ENCODE measurements around the gene HOXA10. TPM values are rescaled to one million over a fixed set of nuclear protein-coding genes. Genes with fewer than 3 reads are reported as not detected.

Gene HOXA10
- total RNA-seq, 1 experiment from 2014 or later: not detected

GRCh38 chr7:27147199-27148030 is 26.7 kb downstream of the HOXA10 start, which contains the start of gene HOXA6:
TSS of gene HOXA6 (minus strand) at chr7:27147774. CDS start at chr7:27147749, 25 bp downstream.
- peaks cover 99% of the 10 kb centered on the region for H3K27me3 ChIP-seq (ENCODE audit: control insufficient read depth, insufficient read depth, low read length)
- peak; percentile 81 for DNase-seq
- no peak within 1 kb of the TSS; the same call in 1 of the 2 replicates for H3K4me3 ChIP-seq (ENCODE audit: insufficient read depth, low read depth, low read length)

GRCh38 chr7:27146491-27147198 is 27.5 kb downstream of the HOXA10 start:
- Histone ChIP-seq H3K27me3 (ENCODE audit: control insufficient read depth, insufficient read depth, low read length) (peaks cover 99% of the 10 kb centered on the region), H3K4me3 (ENCODE audit: insufficient read depth, low read depth, low read length) (no peak overlapping the region), H3K36me3 (replicated peaks; ENCODE audit: control insufficient read depth, insufficient read depth, low read length) (no peaks in the 10 kb centered on the region)
- peak; percentile 39 for DNase-seq

More at GRCh38 chr7:27147199-27148030, 26.7 kb downstream of the HOXA10 start, which contains the start of gene HOXA6:
- H3K36me3 ChIP-seq (replicated peaks; ENCODE audit: control insufficient read depth, insufficient read depth, low read length): no peaks in the 10 kb centered on the region

- peaks cover 99% of the 10 kb centered on the region for H3K27me3 ChIP-seq (ENCODE audit: control insufficient read depth, insufficient read depth, low read length)
- peak; percentile 45 for DNase-seq
- H3K4me3 ChIP-seq (ENCODE audit: insufficient read depth, low read depth, low read length): no peak overlapping the region
- H3K36me3 ChIP-seq (replicated peaks; ENCODE audit: control insufficient read depth, insufficient read depth, low read length): no peaks in the 10 kb centered on the region
Measured at GRCh38 chr7:27145914-27146412, 28.2 kb downstream of the HOXA10 start.

- Histone ChIP-seq H3K36me3 (replicated peaks; ENCODE audit: control insufficient read depth, insufficient read depth, low read length) (no peaks in the 10 kb centered on the region), H3K4me3 (ENCODE audit: insufficient read depth, low read depth, low read length) (no peak overlapping the region), H3K27me3 (ENCODE audit: control insufficient read depth, insufficient read depth, low read length) (peaks cover 99% of the 10 kb centered on the region)
- peak; percentile 66 for DNase-seq
Measured at GRCh38 chr7:27145165-27145913, 28.8 kb downstream of the HOXA10 start.

GRCh38 chr7:27144781-27145164 is 29.3 kb downstream of the HOXA10 start:
- peak; percentile 76 for DNase-seq

GRCh38 chr7:27143950-27144780 is 30.0 kb downstream of the HOXA10 start:
- DNase-seq: no peak
- no peak overlapping the region for H3K4me3 ChIP-seq (ENCODE audit: insufficient read depth, low read depth, low read length)
- no peaks in the 10 kb centered on the region for H3K36me3 ChIP-seq (replicated peaks; ENCODE audit: control insufficient read depth, insufficient read depth, low read length)
- peaks cover 99% of the 10 kb centered on the region for H3K27me3 ChIP-seq (ENCODE audit: control insufficient read depth, insufficient read depth, low read length)

More at GRCh38 chr7:27144781-27145164, 29.3 kb downstream of the HOXA10 start:
- Histone ChIP-seq H3K36me3 (replicated peaks; ENCODE audit: control insufficient read depth, insufficient read depth, low read length) (no peaks in the 10 kb centered on the region), H3K27me3 (ENCODE audit: control insufficient read depth, insufficient read depth, low read length) (peaks cover 99% of the 10 kb centered on the region), H3K4me3 (ENCODE audit: insufficient read depth, low read depth, low read length) (no peak overlapping the region)

GRCh38 chr7:27143023-27143949 is 30.8 kb downstream of the HOXA10 start, which contains the start of gene HOXA5:
TSS of gene HOXA5 (minus strand) at chr7:27143681. CDS start at chr7:27143607, 74 bp downstream.
- H3K27me3 ChIP-seq (ENCODE audit: control insufficient read depth, insufficient read depth, low read length): peaks cover 99% of the 10 kb centered on the region
- peak within 1 kb of the TSS; percentile 27 for H3K4me3 ChIP-seq (ENCODE audit: insufficient read depth, low read depth, low read length)
- DNase-seq: peak; percentile 98
- no peaks in the 10 kb centered on the region for H3K36me3 ChIP-seq (replicated peaks; ENCODE audit: control insufficient read depth, insufficient read depth, low read length)

- DNase-seq: no peak
- H3K27me3 ChIP-seq (ENCODE audit: control insufficient read depth, insufficient read depth, low read length): peaks cover 99% of the 10 kb centered on the region
- no peaks in the 10 kb centered on the region for H3K36me3 ChIP-seq (replicated peaks; ENCODE audit: control insufficient read depth, insufficient read depth, low read length)
- peak overlapping the region; percentile 27 for H3K4me3 ChIP-seq (ENCODE audit: insufficient read depth, low read depth, low read length)
Measured at GRCh38 chr7:27142580-27143022, 31.5 kb downstream of the HOXA10 start.

GRCh38 chr7:27141923-27142579 is 32.1 kb downstream of the HOXA10 start:
- peaks cover 99% of the 10 kb centered on the region for H3K27me3 ChIP-seq (ENCODE audit: control insufficient read depth, insufficient read depth, low read length)
- DNase-seq: peak; percentile 82
- no peak overlapping the region for H3K4me3 ChIP-seq (ENCODE audit: insufficient read depth, low read depth, low read length)
- no peaks in the 10 kb centered on the region for H3K36me3 ChIP-seq (replicated peaks; ENCODE audit: control insufficient read depth, insufficient read depth, low read length)

- Histone ChIP-seq H3K36me3 (replicated peaks; ENCODE audit: control insufficient read depth, insufficient read depth, low read length) (no peaks in the 10 kb centered on the region), H3K4me3 (ENCODE audit: insufficient read depth, low read depth, low read length) (no peak overlapping the region), H3K27me3 (ENCODE audit: control insufficient read depth, insufficient read depth, low read length) (peaks cover 99% of the 10 kb centered on the region)
- DNase-seq: no peak
Measured at GRCh38 chr7:27141137-27141922, 32.8 kb downstream of the HOXA10 start.

- H3K36me3 ChIP-seq (replicated peaks; ENCODE audit: control insufficient read depth, insufficient read depth, low read length): no peaks in the 10 kb centered on the region
- peaks cover 99% of the 10 kb centered on the region for H3K27me3 ChIP-seq (ENCODE audit: control insufficient read depth, insufficient read depth, low read length)
- no peak overlapping the region for H3K4me3 ChIP-seq (ENCODE audit: insufficient read depth, low read depth, low read length)
Measured at GRCh38 chr7:27140126-27140857, 33.8 kb downstream of the HOXA10 start.

More at GRCh38 chr7:27140126-27140857, 33.8 kb downstream of the HOXA10 start:
- DNase-seq: peak; percentile 38
